Mesenchymal stem cell (in vitro differentiated cells and primary cell): ENCODE data around the gene TOP3A.
A peak's percentile ranks its signal among the peaks of the same experiment; 100 is the strongest.

Experiments
- DNase-seq: peaks from one replicate; pipeline ENCODE4 v3.0.0-alpha.2; 2013
- H2AFZ ChIP-seq: one replicate; pipeline ENCODE4 v1.6.1; 2013; ENCODE audit warnings: low read depth, mild to moderate bottlenecking, control low read depth, inconsistent platforms, low read length, moderate library complexity
- H2AK5ac ChIP-seq: 2 replicates; pipeline ENCODE4 v1.6.1; 2013; ENCODE audit warnings: low read length, moderate library complexity, mild to moderate bottlenecking, inconsistent platforms; ENCODE audit not compliant: severe bottlenecking
- H2BK120ac ChIP-seq: one replicate; pipeline ENCODE4 v1.6.1; 2013; ENCODE audit warnings: low read depth, mild to moderate bottlenecking, inconsistent platforms, low read length, moderate library complexity
- H2BK12ac ChIP-seq, 2 experiments: one replicate each; pipeline ENCODE4 v1.6.1; 2013; ENCODE audit warnings: inconsistent platforms in 2 of 2, low read length in 2 of 2, mild to moderate bottlenecking in 2 of 2, moderate library complexity in 2 of 2, control low read depth in 1 of 2
- H2BK15ac ChIP-seq: one replicate; pipeline ENCODE4 v1.6.1; 2013; ENCODE audit warnings: mild to moderate bottlenecking, low read depth, inconsistent platforms; ENCODE audit not compliant: poor library complexity, severe bottlenecking
- H2BK5ac ChIP-seq: 2 replicates; pipeline ENCODE4 v1.6.1; 2013; ENCODE audit warnings: low read depth, mild to moderate bottlenecking, low read length, control low read depth, inconsistent platforms; ENCODE audit not compliant: poor library complexity, severe bottlenecking
- H3K14ac ChIP-seq, 2 experiments: one replicate each; pipeline ENCODE4 v1.6.1; 2013; ENCODE audit warnings: inconsistent platforms in 2 of 2, low read length in 2 of 2, control low read depth in 1 of 2, mild to moderate bottlenecking in 1 of 2, moderate library complexity in 1 of 2
- H3K18ac ChIP-seq, 2 experiments: one replicate each; pipeline ENCODE4 v1.6.1; 2013; ENCODE audit warnings: inconsistent platforms in 2 of 2, low read length in 2 of 2, control low read depth in 1 of 2, low read depth in 1 of 2, mild to moderate bottlenecking in 1 of 2
- H3K23ac ChIP-seq, 2 experiments: one replicate each; pipeline ENCODE4 v1.6.1; 2013; ENCODE audit warnings: inconsistent platforms in 2 of 2, low read length in 2 of 2, mild to moderate bottlenecking in 2 of 2, moderate library complexity in 2 of 2, control low read depth in 1 of 2
- H3K27ac ChIP-seq: 2 replicates; pipeline ENCODE4 v1.5.1; 2013; ENCODE audit warnings: mild to moderate bottlenecking, moderate library complexity, low read length, control low read depth, inconsistent platforms; ENCODE audit not compliant: poor library complexity, severe bottlenecking
- H3K27me3 ChIP-seq, 2 experiments: 2 replicates each; pipeline versions ENCODE4 v1.6.1 to v1.7.0; 2013; ENCODE audit warnings: low read length in 2 of 2, mild to moderate bottlenecking in 2 of 2, moderate library complexity in 2 of 2, control low read depth in 1 of 2, inconsistent platforms in 1 of 2; ENCODE audit not compliant: control insufficient read depth in 1 of 2, insufficient read depth in 1 of 2
- H3K36me3 ChIP-seq, 2 experiments: 2 replicates each; pipeline versions ENCODE4 v1.6.1 to v1.7.0; 2013; ENCODE audit warnings: low read length in 2 of 2, control low read depth in 1 of 2, inconsistent platforms in 1 of 2, low read depth in 1 of 2, mild to moderate bottlenecking in 1 of 2; ENCODE audit not compliant: insufficient read depth in 2 of 2, control insufficient read depth in 1 of 2
- H3K4ac ChIP-seq, 2 experiments: one replicate each; pipeline ENCODE4 v1.6.1; 2013; ENCODE audit warnings: inconsistent platforms in 2 of 2, low read length in 2 of 2, mild to moderate bottlenecking in 2 of 2, moderate library complexity in 2 of 2, control low read depth in 1 of 2, low read depth in 1 of 2
- H3K4me1 ChIP-seq: 2 replicates; pipeline ENCODE4 v1.6.1; 2013; ENCODE audit warnings: low read depth, low read length, control low read depth; ENCODE audit not compliant: control insufficient read depth, insufficient read depth
- H3K4me2 ChIP-seq: 2 replicates; pipeline ENCODE4 v1.6.1; 2013; ENCODE audit warnings: low read length, mild to moderate bottlenecking, inconsistent platforms; ENCODE audit not compliant: poor library complexity, severe bottlenecking
- H3K4me3 ChIP-seq, 2 experiments: 2 replicates each; pipeline versions ENCODE4 v1.5.1 to v1.7.0; 2013; ENCODE audit warnings: low read length in 2 of 2, mild to moderate bottlenecking in 2 of 2, control low read depth in 1 of 2, low read depth in 1 of 2; ENCODE audit not compliant: insufficient read depth in 1 of 2
- H3K79me1 ChIP-seq: replicated peaks from 2 replicates; pipeline ENCODE4 v1.6.1; 2013; ENCODE audit warnings: mild to moderate bottlenecking, control low read depth, low read length, inconsistent platforms; ENCODE audit not compliant: poor library complexity, severe bottlenecking
- H3K9ac ChIP-seq: 2 replicates; pipeline ENCODE4 v1.7.0; 2013; ENCODE audit warnings: mild to moderate bottlenecking, low read length, moderate library complexity
- H3K9me3 ChIP-seq: 2 replicates; pipeline ENCODE4 v1.7.0; 2013; ENCODE audit warnings: mild to moderate bottlenecking, low read length; ENCODE audit not compliant: control insufficient read depth
- H4K8ac ChIP-seq: one replicate; pipeline ENCODE4 v1.6.1; 2013; ENCODE audit warnings: inconsistent platforms, mild to moderate bottlenecking, low read length, moderate library complexity
- H4K91ac ChIP-seq: one replicate; pipeline ENCODE4 v1.6.1; 2013; ENCODE audit warnings: mild to moderate bottlenecking, low read length, inconsistent platforms
- WGBS: methylation state at CpG from one replicate; pipeline ENCODE4 v1.1.7; 2013; ENCODE audit warnings: mixed read lengths; 5-methylcytosine and 5-hydroxymethylcytosine counted together

TOP3A gene

GRCh38 chr17:18320301-18320700 lies 5.5 kb upstream of the TOP3A start:
- no peaks in the 10 kb centered on the region for H3K27me3 ChIP-seq
- H3K4me1 ChIP-seq = peaks cover 39% of the 10 kb centered on the region
- no peak overlapping the region for H4K91ac ChIP-seq
- no peak overlapping the region for H3K14ac ChIP-seq
- WGBS = 99% methylated on average over 7 of the region's 7 CpGs
- no peak overlapping the region for H2BK15ac ChIP-seq
- no peak overlapping the region for H2BK5ac ChIP-seq
- H3K4ac ChIP-seq = no peak overlapping the region
- H2AK5ac ChIP-seq = no peak overlapping the region
- no peak overlapping the region for H3K27ac ChIP-seq
- H3K79me1 ChIP-seq = peaks cover 61% of the 10 kb centered on the region
- peaks cover 74 to 85% of the 10 kb centered on the region in 2 experiments for H3K36me3 ChIP-seq
- H2AFZ ChIP-seq = no peak overlapping the region
- DNase-seq = no peak
- peak overlapping the region; percentile 57 for H3K9ac ChIP-seq
- no peak overlapping the region for H3K4me2 ChIP-seq
- H3K23ac ChIP-seq = no peak overlapping the region
- H4K8ac ChIP-seq = no peak overlapping the region
- no peak overlapping the region for H2BK120ac ChIP-seq
- H3K18ac ChIP-seq = no peak overlapping the region
- H2BK12ac ChIP-seq = no peak overlapping the region
- peak overlapping the region in 1 of 2 experiments; percentile 57 for H3K4me3 ChIP-seq
- no peaks in the 10 kb centered on the region for H3K9me3 ChIP-seq

GRCh38 chr17:18319604-18320256 lies 4.9 kb upstream of the TOP3A start:
- 73% methylated on average over 13 of the region's 13 CpGs for WGBS
- peak overlapping the region in 1 of 2 experiments; percentile 63 for H3K4me3 ChIP-seq
- H4K91ac ChIP-seq = no peak overlapping the region
- H3K79me1 ChIP-seq = peaks cover 55% of the 10 kb centered on the region
- no peak overlapping the region for H3K4me2 ChIP-seq
- H3K27me3 ChIP-seq = no peaks in the 10 kb centered on the region
- peak; percentile 71 for DNase-seq
- H3K4me1 ChIP-seq = peaks cover 39% of the 10 kb centered on the region
- no peak overlapping the region for H2AK5ac ChIP-seq
- H3K4ac ChIP-seq = no peak overlapping the region
- peaks cover 68 to 79% of the 10 kb centered on the region in 2 experiments for H3K36me3 ChIP-seq
- H3K9me3 ChIP-seq = no peaks in the 10 kb centered on the region
- H2BK5ac ChIP-seq = no peak overlapping the region
- H3K14ac ChIP-seq = no peak overlapping the region
- H2BK120ac ChIP-seq = no peak overlapping the region
- no peak overlapping the region for H2BK12ac ChIP-seq
- H3K18ac ChIP-seq = no peak overlapping the region
- no peak overlapping the region for H3K27ac ChIP-seq
- H3K9ac ChIP-seq = peak overlapping the region; percentile 57
- no peak overlapping the region for H4K8ac ChIP-seq
- no peak overlapping the region for H2AFZ ChIP-seq
- no peak overlapping the region for H3K23ac ChIP-seq
- no peak overlapping the region for H2BK15ac ChIP-seq

GRCh38 chr17:18318771-18319450 lies 4.1 kb upstream of the TOP3A start:
- H2BK120ac ChIP-seq = no peak overlapping the region
- H3K4me1 ChIP-seq = peaks cover 39% of the 10 kb centered on the region
- peak overlapping the region; percentile 57 for H3K9ac ChIP-seq
- no peak overlapping the region for H3K4me2 ChIP-seq
- no peak overlapping the region for H3K14ac ChIP-seq
- no peak overlapping the region for H3K27ac ChIP-seq
- no peaks in the 10 kb centered on the region for H3K9me3 ChIP-seq
- H2AFZ ChIP-seq = no peak overlapping the region
- H3K4me3 ChIP-seq = peak overlapping the region in 1 of 2 experiments; percentile 63
- no peak overlapping the region for H2BK5ac ChIP-seq
- peaks cover 60 to 71% of the 10 kb centered on the region in 2 experiments for H3K36me3 ChIP-seq
- no peak overlapping the region for H3K18ac ChIP-seq
- H2BK12ac ChIP-seq = no peak overlapping the region
- no peak overlapping the region for H3K23ac ChIP-seq
- no peak for DNase-seq
- H2BK15ac ChIP-seq = no peak overlapping the region
- no peak overlapping the region for H4K8ac ChIP-seq
- peaks cover 47% of the 10 kb centered on the region for H3K79me1 ChIP-seq
- no peak overlapping the region for H4K91ac ChIP-seq
- WGBS = 89% methylated on average over 18 of the region's 18 CpGs
- no peak overlapping the region for H2AK5ac ChIP-seq
- no peak overlapping the region for H3K4ac ChIP-seq
- H3K27me3 ChIP-seq = no peaks in the 10 kb centered on the region

GRCh38 chr17:18318117-18318516 lies 3.3 kb upstream of the TOP3A start:
- no peaks in the 10 kb centered on the region for H3K9me3 ChIP-seq
- H2AK5ac ChIP-seq = no peak overlapping the region
- WGBS = 96% methylated on average over 7 of the region's 7 CpGs
- H3K36me3 ChIP-seq = peaks cover 52 to 63% of the 10 kb centered on the region in 2 experiments
- H3K27me3 ChIP-seq = no peaks in the 10 kb centered on the region
- peaks cover 39% of the 10 kb centered on the region for H3K4me1 ChIP-seq
- H3K79me1 ChIP-seq = peaks cover 39% of the 10 kb centered on the region
- no peak overlapping the region for H3K4me2 ChIP-seq
- H4K91ac ChIP-seq = no peak overlapping the region
- no peak overlapping the region for H2AFZ ChIP-seq
- H3K18ac ChIP-seq = no peak overlapping the region
- H4K8ac ChIP-seq = no peak overlapping the region
- no peak overlapping the region for H2BK5ac ChIP-seq
- no peak overlapping the region for H2BK12ac ChIP-seq
- no peak overlapping the region for H2BK15ac ChIP-seq
- no peak overlapping the region for H3K14ac ChIP-seq
- DNase-seq = no peak
- H3K23ac ChIP-seq = no peak overlapping the region
- H3K9ac ChIP-seq = peak overlapping the region; percentile 57
- no peak overlapping the region for H3K4ac ChIP-seq
- H3K4me3 ChIP-seq = peak overlapping the region in 1 of 2 experiments; percentile 63
- H2BK120ac ChIP-seq = no peak overlapping the region
- H3K27ac ChIP-seq = no peak overlapping the region
